Colonic mucosa (tissue), 4 donors: ENCODE measurements around the gene NDUFS3. TPM values are rescaled to one million over a fixed set of nuclear protein-coding genes. Genes with fewer than 3 reads are reported as not detected.
"Not testable (repeated sequence)": the region's sequence is repeated elsewhere in the genome, so short reads cannot be mapped to it uniquely, and the experiment has no call there.

ENCODE experiments used
- DNase-seq: peaks from one replicate; pipeline ENCODE4 v3.0.0-alpha.2; 2020
- H3K27ac ChIP-seq: fragments of 200-600 bp; one replicate; pipeline ENCODE4 v1.8.0; 2021
- H3K27me3 ChIP-seq: fragments of 200-600 bp; one replicate; pipeline ENCODE4 v1.8.0; 2021
- H3K36me3 ChIP-seq: fragments of 200-600 bp; one replicate; pipeline ENCODE4 v1.8.0; 2021
- H3K4me1 ChIP-seq: fragments of 200-600 bp; one replicate; pipeline ENCODE4 v1.8.0; 2021; ENCODE audit warnings: mild to moderate bottlenecking
- H3K4me3 ChIP-seq: fragments of 200-600 bp; one replicate; pipeline ENCODE4 v1.8.0; 2021
- H3K9ac ChIP-seq, 2 donors: one replicate each; pipeline ENCODE4 v1.7.0; 2013; ENCODE audit warnings: control low read depth in 2 of 2, low read depth in 2 of 2, low read length in 2 of 2
- H3K9me3 ChIP-seq: fragments of 200-600 bp; one replicate; pipeline ENCODE4 v1.8.0; 2021
- CTCF ChIP-seq: fragments of 200-600 bp; IDR thresholded peaks from one replicate; pipeline ENCODE4 v1.8.0; 2022; ENCODE audit warnings: antibody characterized with exemption, mild to moderate bottlenecking
- intact Hi-C: fragments of 100-400 bp; cut with DNase I; formaldehyde crosslinking; loops from one replicate; pipeline ENCODE4 v1.14.1; 2022
- total RNA-seq, 2 donors: library from RNA; stranded (reverse); fragmentation: NEBNext Ultra II Directional in 1 of 2; extraction: Animal tissue kit (Norgen Biotek cat#: 25700) in 1 of 2; gene quantifications; one replicate each; pipeline ENCODE4 v1.2.1, GENCODE V29; 2021
- donor health status: healthy.
- donor health status: DM: no; HTN: no; CAD: no.
- donor health status: DM: no; HTN: no; CAD: no.

NDUFS3 gene
- total RNA-seq, 2 donors from 2014 or later = 228 to 266 TPM

DNA sequence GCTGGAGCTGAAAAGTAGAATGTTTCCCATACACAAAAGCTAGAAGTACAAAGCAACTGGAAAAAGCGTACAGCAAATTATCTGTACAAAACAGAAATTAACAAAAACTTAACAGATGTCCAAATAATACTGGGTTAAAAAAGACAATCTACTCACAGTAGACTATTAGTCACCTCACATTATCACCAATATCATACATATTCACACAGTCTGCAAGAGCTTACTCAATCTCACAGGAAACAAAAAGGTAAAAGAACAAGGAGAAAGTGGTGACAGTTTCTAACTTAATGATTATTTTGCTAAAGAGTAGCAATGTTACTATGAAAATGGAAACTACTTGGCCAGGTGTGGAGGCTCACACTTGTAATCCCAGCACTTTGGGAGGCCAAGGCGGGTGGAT, 37.8 kb upstream of the NDUFS3 start:
- H3K4me3 ChIP-seq = no peak overlapping the region
- H3K36me3 ChIP-seq = no peaks in the 10 kb centered on the region
- H3K27ac ChIP-seq = no peak overlapping the region
- no peak for DNase-seq
- TF ChIP-seq CTCF = no peak
- intact Hi-C loops = loop anchor here (10.0 kb wide), 1 partner anchor 66 kb away; no protein-coding TSS in a partner anchor
- H3K9ac ChIP-seq = no peak overlapping the region
- no peaks in the 10 kb centered on the region for H3K27me3 ChIP-seq
- H3K9me3 ChIP-seq = no peaks in the 10 kb centered on the region
- H3K4me1 ChIP-seq = peaks cover 15% of the 10 kb centered on the region

DNA sequence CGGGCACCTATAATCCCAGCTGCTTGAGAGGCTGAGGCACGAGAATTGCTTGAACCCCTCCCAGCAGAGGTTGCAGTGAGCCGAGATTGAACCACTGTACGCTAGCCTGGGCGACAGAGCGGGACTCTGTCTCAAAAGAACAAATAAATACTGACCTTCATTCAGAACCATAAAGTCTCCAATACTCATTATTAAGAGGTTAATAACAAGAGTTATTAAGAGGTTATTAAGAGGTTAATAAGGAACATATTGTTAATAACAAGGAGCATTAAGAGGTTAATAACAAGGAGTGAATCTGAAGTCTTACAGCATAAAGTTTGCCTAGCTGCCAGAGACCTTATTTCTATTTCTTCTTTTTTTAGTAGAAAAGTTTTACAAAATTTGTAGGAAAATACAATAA, 33.6 kb upstream of the NDUFS3 start:
- no peaks in the 10 kb centered on the region for H3K27me3 ChIP-seq
- no peak overlapping the region for H3K27ac ChIP-seq
- no peaks in the 10 kb centered on the region for H3K9me3 ChIP-seq
- H3K4me3 ChIP-seq = no peak overlapping the region
- no peak overlapping the region for H3K9ac ChIP-seq
- DNase-seq = no peak
- H3K36me3 ChIP-seq = no peaks in the 10 kb centered on the region
- intact Hi-C loops = loop anchor here (10.0 kb wide), 1 partner anchor 70 kb away; no protein-coding TSS in a partner anchor
- peaks cover 2% of the 10 kb centered on the region for H3K4me1 ChIP-seq
- no peak for TF ChIP-seq CTCF

- not testable (repeated sequence) for H3K4me3 ChIP-seq, H3K9me3 ChIP-seq, DNase-seq, H3K27me3 ChIP-seq, H3K9ac ChIP-seq, H3K4me1 ChIP-seq, H3K27ac ChIP-seq, H3K36me3 ChIP-seq
- intact Hi-C loops = loop anchor here (10.0 kb wide), 1 partner anchor 71 kb away; no protein-coding TSS in a partner anchor
These were observed 32.6 kb upstream of the NDUFS3 start for GRCh38 chr11:47546274-47546673.

- H3K27ac ChIP-seq = no peak overlapping the region
- DNase-seq = no peak
- H3K4me3 ChIP-seq = no peak overlapping the region
- TF ChIP-seq CTCF = no peak
- intact Hi-C loops = no loop called here
- H3K4me1 ChIP-seq = no peaks in the 10 kb centered on the region
- no peaks in the 10 kb centered on the region for H3K27me3 ChIP-seq
- no peaks in the 10 kb centered on the region for H3K36me3 ChIP-seq
- peak overlapping the region in 1 of 2 donors; percentile 19 for H3K9ac ChIP-seq
- no peaks in the 10 kb centered on the region for H3K9me3 ChIP-seq
These were observed 28.4 kb upstream of the NDUFS3 start for GRCh38 chr11:47550288-47551047.

DNA sequence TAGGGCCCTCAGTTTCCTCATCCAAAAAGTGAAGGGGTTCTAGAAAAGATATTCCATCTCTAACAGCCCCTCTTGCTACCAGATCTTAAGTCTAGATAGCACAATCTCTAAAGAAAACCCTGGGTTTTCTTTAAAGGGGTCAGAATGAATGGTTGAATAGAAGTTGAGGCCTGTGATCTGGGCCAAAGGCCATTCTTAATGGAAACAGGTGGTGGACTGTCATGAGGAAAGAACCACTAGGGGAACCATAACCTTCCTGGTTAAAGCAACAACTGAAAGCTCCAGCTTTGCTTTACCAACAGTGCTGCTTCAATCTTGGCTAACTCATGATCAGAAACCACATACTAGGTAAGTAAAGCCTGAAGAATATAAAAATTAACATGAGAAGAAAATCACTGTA, 27.8 kb upstream of the NDUFS3 start:
- peak; percentile 23 for TF ChIP-seq CTCF
- no peaks in the 10 kb centered on the region for H3K9me3 ChIP-seq
- peak overlapping the region in 1 of 2 donors; percentile 96 for H3K9ac ChIP-seq
- no peaks in the 10 kb centered on the region for H3K27me3 ChIP-seq
- H3K4me3 ChIP-seq = no peak overlapping the region
- intact Hi-C loops = no loop called here
- peak overlapping the region; percentile 95 for H3K27ac ChIP-seq
- no peaks in the 10 kb centered on the region for H3K36me3 ChIP-seq
- no peaks in the 10 kb centered on the region for H3K4me1 ChIP-seq
- DNase-seq = no peak

DNA sequence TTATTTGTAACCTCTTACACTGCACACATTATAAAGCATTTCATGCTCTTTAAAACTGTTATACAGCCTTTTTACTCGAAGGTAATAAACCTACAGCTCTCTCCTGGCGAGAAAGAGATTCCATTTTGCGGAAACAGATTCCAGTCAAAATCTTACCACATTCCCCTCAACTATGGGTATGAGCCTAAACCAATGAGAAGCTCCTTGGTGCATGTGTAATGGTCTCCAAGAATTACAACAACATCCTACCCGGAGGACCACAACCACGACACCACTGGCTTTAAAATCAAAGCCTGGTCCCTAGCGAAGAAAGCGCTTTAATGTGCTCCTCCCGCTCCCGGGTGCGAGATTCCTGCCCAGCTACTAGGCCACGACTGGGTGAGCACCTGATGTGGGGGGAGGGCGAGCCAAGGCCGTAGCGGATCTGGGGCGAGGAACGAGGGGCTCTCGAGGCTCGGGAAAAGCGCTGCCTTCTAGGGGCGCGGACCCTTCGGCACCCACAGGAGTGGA, 26.8 kb upstream of the NDUFS3 start:
- H3K9ac ChIP-seq = peak overlapping the region; percentile 86 to 96
- DNase-seq = peak; percentile 57
- H3K4me3 ChIP-seq = peak overlapping the region; percentile 90
- H3K27me3 ChIP-seq = no peaks in the 10 kb centered on the region
- no peaks in the 10 kb centered on the region for H3K9me3 ChIP-seq
- H3K27ac ChIP-seq = peak overlapping the region; percentile 95
- no peaks in the 10 kb centered on the region for H3K4me1 ChIP-seq
- intact Hi-C loops = no loop called here
- H3K36me3 ChIP-seq = no peaks in the 10 kb centered on the region
- TF ChIP-seq CTCF = no peak
